GM12891 (cell line): Measurements from ENCODE around the gene KPNA4.
"Not testable (repeated sequence)": the region's sequence is repeated elsewhere in the genome, so short reads cannot be mapped to it uniquely, and the experiment has no call there.

Source experiments
- DNase-seq: peaks from one replicate; pipeline ENCODE4 v3.0.0; 2011; ENCODE audit warnings: low spot score; ENCODE audit not compliant: insufficient read length
- FAIRE-seq: peaks from 2 replicates; lab custom pipeline; 2011; peaks lifted over from hg19 to GRCh38; lab: Jason Lieb, UNC
- PAX5 ChIP-seq: IDR thresholded peaks from 2 replicates; pipeline ENCODE4 v1.6.1; 2011; ENCODE audit warnings: low read length, moderate library complexity, mild to moderate bottlenecking; ENCODE audit not compliant: insufficient read depth, severe bottlenecking
- POLR2A ChIP-seq: IDR thresholded peaks from 2 replicates; pipeline ENCODE4 v1.6.1; 2011; ENCODE audit warnings: low read depth, low read length, control low read depth
- POLR2AphosphoS5 ChIP-seq: IDR thresholded peaks from 2 replicates; pipeline ENCODE4 v1.6.1; 2011; ENCODE audit warnings: low read depth, low read length, control low read depth
- POU2F2 ChIP-seq: IDR thresholded peaks from 2 replicates; pipeline ENCODE4 v1.6.1; 2011; ENCODE audit warnings: low read depth, mild to moderate bottlenecking, control low read depth, low read length, moderate library complexity
- SPI1 ChIP-seq: IDR thresholded peaks from 2 replicates; pipeline ENCODE4 v1.6.1; 2011; ENCODE audit warnings: low read depth, low read length, control low read depth
- TAF1 ChIP-seq: IDR thresholded peaks from 2 replicates; pipeline ENCODE4 v1.6.1; 2011; ENCODE audit warnings: low read depth, low read length, control low read depth

KPNA4 gene

DNA sequence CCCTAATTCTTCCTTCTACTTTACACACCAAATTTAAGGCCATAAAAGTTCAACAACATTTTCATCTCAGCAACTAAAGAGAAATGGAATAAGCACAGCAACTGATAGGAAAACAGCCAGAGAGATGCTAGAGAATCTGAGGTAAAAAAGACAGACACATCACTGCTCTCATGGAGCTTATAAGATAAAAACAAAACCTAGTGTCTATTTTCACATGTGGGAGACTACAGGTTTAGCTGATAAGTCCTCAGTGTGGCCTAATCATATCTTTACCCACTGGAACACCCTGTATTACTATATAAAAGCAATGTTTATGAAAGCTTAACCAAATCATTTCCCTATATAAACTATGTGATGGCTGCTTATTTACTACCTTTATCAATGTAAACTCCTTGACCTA, 33.0 kb downstream of the KPNA4 start:
- DNase-seq: no peak
- no peak for FAIRE-seq
- no peak for TF ChIP-seq POLR2A
- TF ChIP-seq POLR2AphosphoS5: no peak
- no peak for TF ChIP-seq PAX5
- no peak for TF ChIP-seq TAF1
- TF ChIP-seq POU2F2: no peak
- TF ChIP-seq SPI1: no peak

DNA sequence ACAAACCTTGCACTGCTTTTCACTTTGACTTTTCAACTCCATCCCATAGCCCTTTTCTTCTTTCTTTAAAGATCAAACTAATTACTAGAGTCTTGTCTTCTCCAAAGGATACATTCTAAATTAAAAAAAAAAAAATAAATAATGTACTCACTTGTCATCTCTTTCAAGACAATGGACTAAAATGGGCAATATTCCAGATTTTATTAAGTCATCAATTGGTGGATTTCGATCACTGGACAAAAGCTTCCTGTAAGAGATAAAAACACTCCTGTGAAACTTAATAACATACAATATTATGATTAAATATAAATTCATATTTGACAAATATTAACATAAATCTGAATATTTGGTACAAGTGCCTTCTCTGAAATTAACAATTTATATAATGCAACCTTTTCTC, 34.1 kb downstream of the KPNA4 start:
- FAIRE-seq (no peak), DNase-seq (no peak)
- TF ChIP-seq SPI1 (no peak), TAF1 (no peak), POU2F2 (no peak), POLR2A (no peak), PAX5 (no peak), POLR2AphosphoS5 (no peak)

DNA sequence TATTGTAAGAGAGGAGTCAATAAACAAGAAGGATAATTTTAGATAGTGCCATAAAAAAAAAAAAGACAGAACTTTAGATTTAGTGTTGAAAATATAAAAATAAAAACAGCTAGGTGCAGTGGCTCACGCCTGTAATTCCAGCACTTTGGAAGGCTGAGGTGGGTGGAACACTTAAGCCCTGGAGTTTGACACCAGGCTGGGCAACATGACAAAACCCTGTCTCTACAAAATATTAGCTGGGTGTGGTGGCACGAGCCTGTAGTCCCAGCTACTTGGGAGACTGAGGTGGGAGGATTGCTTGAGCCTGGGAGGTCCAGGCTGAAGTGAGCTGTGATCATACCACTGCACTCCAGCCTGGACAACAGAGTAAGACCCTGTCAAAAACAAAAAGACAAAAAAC, 49.0 kb downstream of the KPNA4 start:
- not testable (repeated sequence) for FAIRE-seq

DNA sequence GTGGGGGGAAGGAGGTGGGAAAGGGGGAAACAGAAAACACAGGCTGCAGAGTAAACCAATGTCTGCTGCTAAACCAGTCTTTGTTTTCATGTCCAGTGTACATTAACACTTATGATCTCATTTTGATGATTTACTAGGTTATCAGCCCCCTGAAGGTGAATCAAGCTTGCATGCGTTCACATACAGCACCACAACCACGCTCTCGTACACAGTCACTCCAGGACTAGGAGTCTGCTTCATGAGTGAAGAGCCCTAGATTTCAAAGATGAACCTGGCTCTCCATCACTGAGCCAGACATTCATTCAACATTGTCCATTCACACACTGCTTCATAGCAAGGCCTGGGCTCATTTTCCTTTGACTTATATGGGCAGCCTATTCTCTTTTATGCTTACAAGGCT, 64.0 kb downstream of the KPNA4 start:
- no peak for FAIRE-seq
- TF ChIP-seq POLR2A: no peak
- TF ChIP-seq TAF1: no peak
- TF ChIP-seq PAX5: no peak
- TF ChIP-seq POLR2AphosphoS5: no peak
- no peak for TF ChIP-seq POU2F2
- no peak for DNase-seq

More for the DNA sequence above, 49.0 kb downstream of the KPNA4 start:
- not testable (repeated sequence) for DNase-seq

DNA sequence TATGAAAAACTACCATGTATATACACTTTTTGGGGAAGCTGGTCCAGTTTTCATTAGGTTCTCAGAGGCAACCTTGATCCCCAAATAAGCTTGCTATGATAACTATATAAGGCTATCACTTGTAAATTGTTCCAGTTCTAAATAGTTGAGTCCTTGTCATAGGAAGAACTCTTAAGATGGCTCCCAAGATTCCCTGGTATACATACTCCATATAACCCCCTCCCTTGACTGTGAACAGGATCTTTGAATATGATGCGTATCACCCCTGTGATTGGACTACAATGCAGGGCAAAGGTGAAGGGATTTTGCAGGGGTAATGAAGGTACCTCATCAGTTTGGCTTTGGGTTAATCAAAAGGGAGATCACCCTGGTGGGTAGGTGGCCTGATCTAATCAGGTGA, 67.2 kb downstream of the KPNA4 start:
- TF ChIP-seq SPI1 (no peak), PAX5 (no peak), POLR2A (no peak; the same call in 1 of the 2 replicates), POLR2AphosphoS5 (no peak), POU2F2 (no peak), TAF1 (no peak)
- FAIRE-seq: no peak

DNA sequence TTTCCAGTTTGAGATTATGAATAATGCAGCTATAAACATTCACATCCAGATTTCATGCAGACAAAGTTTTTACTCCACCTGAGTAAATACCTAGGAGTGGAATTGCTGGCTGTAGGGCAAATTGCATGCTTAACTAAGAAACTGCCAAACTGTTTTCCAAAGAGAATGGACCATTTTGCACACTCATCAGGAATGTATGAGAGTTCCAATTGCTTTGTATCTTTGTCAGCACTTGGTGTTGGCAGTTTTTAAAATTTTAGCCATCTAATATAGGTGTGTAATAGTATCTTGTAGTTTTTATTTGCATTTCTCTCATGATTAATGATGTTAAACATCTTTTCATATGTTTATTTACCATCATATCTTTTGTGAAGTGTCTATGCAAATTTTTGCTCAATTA, 75.2 kb downstream of the KPNA4 start:
- DNase-seq (no peak), FAIRE-seq (no peak)
- TF ChIP-seq PAX5: no peak
- TF ChIP-seq TAF1: no peak
- no peak for TF ChIP-seq POLR2AphosphoS5
- no peak for TF ChIP-seq POLR2A
- no peak for TF ChIP-seq POU2F2

More for the DNA sequence above, 67.2 kb downstream of the KPNA4 start:
- no peak for DNase-seq

DNA sequence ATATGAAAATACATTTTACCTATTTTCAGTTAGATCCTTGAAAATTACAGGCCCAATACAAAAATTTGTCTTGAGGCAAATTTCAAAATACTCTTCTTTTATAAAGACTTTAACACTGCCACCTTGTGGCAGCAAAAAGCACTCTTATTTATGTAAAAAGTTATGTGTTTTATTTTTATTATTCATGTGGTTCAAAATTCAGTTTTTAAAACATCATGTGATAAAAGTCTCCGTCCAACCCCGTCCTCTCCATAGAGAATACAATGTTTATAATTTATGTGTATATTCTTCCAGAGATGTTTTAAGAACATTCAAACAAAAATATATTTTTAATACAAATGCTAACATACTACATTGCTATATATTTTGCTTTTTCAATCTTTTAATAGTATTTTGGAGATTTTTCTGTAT, 78.9 kb downstream of the KPNA4 start:
- FAIRE-seq (no peak), DNase-seq (no peak)
- TF ChIP-seq PAX5: no peak
- TF ChIP-seq SPI1: no peak
- TF ChIP-seq TAF1: no peak
- TF ChIP-seq POU2F2: no peak
- no peak for TF ChIP-seq POLR2A
- TF ChIP-seq POLR2AphosphoS5: no peak

DNA sequence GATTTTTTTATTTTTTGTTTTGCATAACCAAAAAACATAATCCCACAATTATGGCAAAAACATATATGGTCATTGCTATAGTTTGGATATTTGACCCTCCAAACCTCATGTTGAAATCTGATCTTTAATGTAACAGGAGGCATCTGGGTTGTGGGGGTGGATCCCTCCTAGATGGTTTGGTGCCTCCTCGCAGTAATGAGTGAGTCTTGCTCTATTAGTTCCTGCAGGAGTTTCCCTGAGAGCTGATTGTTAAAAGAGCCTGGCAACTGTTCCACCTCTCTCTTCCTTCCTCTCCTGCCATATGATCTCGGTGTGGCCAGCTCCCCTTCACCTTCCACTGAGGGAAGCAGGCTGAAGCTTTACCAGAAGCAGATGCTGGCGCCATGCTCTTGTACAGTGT, 82.6 kb downstream of the KPNA4 start:
- FAIRE-seq: no peak
- no peak for TF ChIP-seq SPI1
- TF ChIP-seq PAX5: no peak
- no peak for TF ChIP-seq TAF1
- no peak for TF ChIP-seq POU2F2
- no peak for TF ChIP-seq POLR2AphosphoS5
- no peak for TF ChIP-seq POLR2A
- no peak for DNase-seq

DNA sequence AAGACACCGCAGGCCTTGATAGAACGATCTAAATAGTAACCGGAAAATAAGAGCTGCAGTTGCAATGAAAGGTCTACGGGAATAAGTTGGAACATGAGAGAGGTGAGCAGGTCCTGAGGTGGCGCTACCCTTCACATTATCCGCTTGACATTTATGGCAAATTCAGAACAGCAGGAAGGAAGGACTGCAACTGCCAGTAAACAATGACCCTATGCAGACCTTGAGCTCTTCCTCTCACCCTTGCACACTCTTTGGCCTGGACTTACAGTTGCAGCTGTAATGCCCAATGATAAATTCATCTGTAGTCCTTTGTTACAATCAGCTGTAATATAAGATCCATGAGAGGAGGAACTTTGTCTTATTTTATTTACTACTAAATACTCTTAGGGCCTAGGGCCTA, 83.5 kb downstream of the KPNA4 start:
- DNase-seq (no peak), FAIRE-seq (no peak)
- no peak for TF ChIP-seq POU2F2
- TF ChIP-seq POLR2AphosphoS5: no peak
- no peak for TF ChIP-seq PAX5
- TF ChIP-seq SPI1: no peak
- TF ChIP-seq TAF1: no peak
- no peak for TF ChIP-seq POLR2A

DNA sequence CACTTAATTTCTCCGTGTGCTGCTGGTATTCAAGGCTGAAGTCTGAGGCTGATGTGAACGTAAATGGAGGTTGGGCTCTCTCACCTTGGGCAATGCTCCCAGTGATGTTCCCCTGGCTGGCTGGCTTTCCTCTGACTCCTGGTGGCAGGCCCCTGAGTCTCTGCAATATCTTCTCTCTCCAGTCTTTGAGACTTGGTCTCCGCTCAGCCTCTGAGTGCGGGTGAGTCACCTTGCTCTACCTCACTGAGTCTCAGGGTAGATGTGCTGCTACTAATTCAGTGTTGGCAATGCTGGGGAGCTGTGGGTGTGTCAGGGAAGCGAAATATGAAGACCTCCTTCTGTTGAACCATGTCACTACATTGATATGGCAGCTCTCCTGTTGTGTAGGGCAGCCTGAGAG, 84.4 kb downstream of the KPNA4 start:
- TF ChIP-seq POLR2AphosphoS5 (no peak), PAX5 (no peak), TAF1 (no peak), SPI1 (no peak), POU2F2 (no peak), POLR2A (no peak)
- no peak for DNase-seq
- FAIRE-seq: no peak
